ENCODE results near the gene JAML.

GRCh38 chr11:118231461-118231860, 6.7 kb upstream of the JAML start:
- TF ChIP-seq CTCF (conservative IDR thresholded peaks at IDR 0.05 in 1 of 2, IDR thresholded peaks at IDR 0.05 in 1 of 2; ENCODE audit: low read depth in 1 of 2, low read length in 2 of 2) (no peak), EZH2 (IDR thresholded peaks at IDR 0.05; ENCODE audit: low read length, missing control alignments) (no peak)

Measured in fibroblast of lung (primary cell).